HepG2 (cell line): Measurements from ENCODE around the gene KIF15.

ENCODE experiments used
- RAD21 ChIP-seq: fragments of 450-650 bp; formaldehyde crosslinking; IDR thresholded peaks from 2 replicates; pipeline ENCODE4 v1.5.0; 2020; ENCODE audit warnings: mild to moderate bottlenecking
- ZKSCAN8 ChIP-seq: IDR thresholded peaks from 2 replicates; pipeline ENCODE4 v1.6.1; 2016; ENCODE audit warnings: borderline replicate concordance, missing genetic modification reagents, missing compliant biosample characterization
- TF ChIP-seq, protein P1 (sequence below): sonication (generic); formaldehyde crosslinking; IDR thresholded peaks from 2 replicates; pipeline ENCODE4 v1.4.0; 2020; ENCODE audit warnings: missing genetic modification reagents

GRCh38 chr3:44827196-44827595, 65.6 kb downstream of the KIF15 start:
- TF ChIP-seq, protein P1, sequence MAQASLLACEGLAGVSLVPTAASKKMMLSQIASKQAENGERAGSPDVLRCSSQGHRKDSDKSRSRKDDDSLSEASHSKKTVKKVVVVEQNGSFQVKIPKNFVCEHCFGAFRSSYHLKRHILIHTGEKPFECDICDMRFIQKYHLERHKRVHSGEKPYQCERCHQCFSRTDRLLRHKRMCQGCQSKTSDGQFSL, result no peak
- TF ChIP-seq RAD21 (CRISPR knock-in tag) (no peak), ZKSCAN8 (no peak)
